ENCODE measurements around the gene SLAMF1.
"Not testable (repeated sequence)": the region's sequence is repeated elsewhere in the genome, so short reads cannot be mapped to it uniquely, and the experiment has no call there.

The SLAMF1 gene

GRCh38 chr1:160638540-160638857 lies 8.3 kb downstream of the SLAMF1 start:
- no peak for DNase-seq

GRCh38 chr1:160637821-160638539 lies 8.9 kb downstream of the SLAMF1 start:
- DNase-seq = no peak

DNA sequence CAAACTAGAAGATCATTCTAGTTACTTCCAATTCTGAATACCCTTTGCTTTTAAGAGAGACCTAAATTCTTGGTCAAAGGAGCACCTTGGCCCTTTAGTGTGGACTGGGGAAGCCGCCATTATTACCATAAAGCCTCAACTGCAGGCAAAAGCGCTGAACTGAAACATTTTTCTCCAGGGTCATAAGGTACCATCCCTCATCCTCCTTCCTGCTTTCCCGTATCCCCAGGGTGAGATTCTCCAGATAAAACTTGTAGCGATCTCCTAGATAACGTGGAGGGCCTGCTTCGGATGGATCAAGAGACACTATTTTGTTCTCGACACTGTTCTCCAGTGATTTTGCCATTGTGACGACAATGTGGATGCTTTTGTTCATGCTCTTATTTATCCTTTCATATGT lies 9.8 kb downstream of the SLAMF1 start:
- no peak for DNase-seq

GRCh38 chr1:160636547-160636946 lies 10.3 kb downstream of the SLAMF1 start:
- DNase-seq = no peak

- DNase-seq = no peak
These were observed 10.8 kb downstream of the SLAMF1 start for GRCh38 chr1:160636076-160636475.

GRCh38 chr1:160634543-160635491 lies 12.0 kb downstream of the SLAMF1 start:
- DNase-seq = no peak

DNA sequence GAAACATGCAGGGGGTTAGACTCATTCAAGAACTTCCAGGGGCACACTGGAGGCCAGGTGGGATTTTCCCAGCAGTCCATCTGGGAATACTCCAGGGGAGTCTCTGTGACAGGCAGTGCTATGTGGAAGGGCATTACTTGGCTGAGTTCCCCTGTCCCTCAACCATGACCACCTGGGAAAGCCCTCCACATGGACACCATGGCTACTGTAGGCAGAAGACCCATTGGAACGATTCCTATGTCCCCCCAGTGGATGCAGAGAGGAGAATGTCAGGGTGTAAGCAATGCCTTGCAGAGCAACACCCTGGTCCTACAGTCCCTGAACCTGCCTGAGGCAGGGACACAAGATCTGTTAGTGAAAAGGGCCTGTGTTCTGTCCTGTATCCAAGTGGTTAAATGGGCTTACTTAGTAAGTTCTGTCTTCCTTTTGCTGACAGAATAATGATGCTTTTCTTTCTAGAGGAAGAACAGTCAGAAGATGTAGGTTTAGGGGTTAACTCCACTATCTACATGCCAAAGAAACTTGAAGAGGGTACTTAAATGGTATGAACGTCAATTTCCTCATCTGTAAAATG lies 13.4 kb downstream of the SLAMF1 start:
- DNase-seq = no peak

- no peak for DNase-seq
These were observed 14.7 kb downstream of the SLAMF1 start for GRCh38 chr1:160631983-160632625.

GRCh38 chr1:160630523-160631451 lies 16.1 kb downstream of the SLAMF1 start:
- DNase-seq = no peak

DNA sequence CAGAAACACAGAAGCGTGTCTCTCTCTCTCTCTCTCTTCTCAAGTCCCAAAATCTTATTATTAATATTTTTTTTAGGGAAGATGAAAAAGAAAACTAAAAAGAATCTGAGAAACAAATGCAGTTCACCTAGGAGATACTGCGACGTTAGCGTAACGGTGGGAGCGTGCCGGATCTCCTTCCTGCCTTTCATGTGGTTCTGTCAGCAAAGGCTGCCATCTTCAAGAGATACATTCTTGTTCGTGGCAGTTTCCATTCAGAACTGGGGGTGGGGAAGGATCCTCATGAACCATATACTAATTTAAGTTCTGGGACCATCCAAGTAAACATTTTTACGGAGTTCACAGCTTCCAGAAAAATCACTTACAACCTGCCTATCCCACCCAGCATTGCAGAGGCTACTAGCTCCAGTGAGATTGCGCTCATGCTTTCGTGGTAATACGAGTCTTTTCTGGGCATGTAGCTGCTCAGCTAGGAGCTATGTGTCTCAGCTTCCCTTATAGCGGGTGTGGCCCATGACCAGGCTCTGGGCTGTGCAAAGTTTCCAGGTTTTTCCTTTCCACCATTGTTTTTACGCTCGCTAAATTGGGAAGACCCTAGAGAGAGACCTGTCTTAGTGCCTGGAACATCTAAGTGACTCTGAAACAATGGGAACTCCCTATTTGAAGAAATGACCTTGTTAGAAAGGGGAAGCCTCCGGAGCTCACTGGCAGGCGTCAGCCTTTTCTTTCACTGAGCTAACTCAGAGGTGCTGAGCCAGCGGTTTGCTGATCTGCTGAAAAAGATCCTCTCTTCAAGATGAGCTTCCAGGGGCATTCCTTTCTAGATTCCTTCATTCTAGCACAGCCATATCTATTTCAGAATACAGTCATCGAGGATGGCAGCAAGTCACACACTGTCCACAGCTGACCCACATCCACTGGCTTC lies 17.3 kb downstream of the SLAMF1 start:
- no peak for DNase-seq

- DNase-seq = no peak
These were observed 18.0 kb downstream of the SLAMF1 start for GRCh38 chr1:160628799-160629263.

DNA sequence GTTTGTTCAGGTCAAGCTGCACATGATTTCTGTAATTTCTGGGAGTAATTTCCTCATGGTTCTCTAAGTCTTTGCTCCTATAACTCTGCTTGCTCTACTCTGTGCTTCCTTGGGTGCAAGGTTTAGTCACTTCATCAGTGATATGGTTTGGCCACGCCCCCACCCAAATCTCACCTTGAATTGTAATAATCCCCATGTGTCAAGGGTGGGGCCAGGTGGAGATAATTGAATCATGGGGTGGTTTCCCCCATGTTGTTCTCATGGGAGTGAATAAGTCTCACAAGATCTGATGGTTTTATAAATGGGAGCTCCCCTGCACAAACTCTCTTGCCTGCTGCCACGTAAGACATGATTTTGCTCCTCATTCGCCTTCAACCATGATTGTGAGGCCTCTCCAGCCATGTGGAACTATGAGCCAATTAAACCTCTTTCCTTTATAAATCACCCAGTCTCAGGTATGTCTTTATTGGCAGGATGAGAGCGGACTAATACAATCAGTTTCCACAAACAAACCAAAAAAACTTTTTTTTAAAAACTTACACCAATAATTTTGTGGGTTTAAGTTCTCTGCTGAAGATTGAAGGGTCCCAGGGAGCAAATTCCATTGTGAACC lies 19.1 kb downstream of the SLAMF1 start:
- DNase-seq = not testable (repeated sequence)

GRCh38 chr1:160626509-160627342 lies 20.1 kb downstream of the SLAMF1 start:
- DNase-seq = no peak

DNA sequence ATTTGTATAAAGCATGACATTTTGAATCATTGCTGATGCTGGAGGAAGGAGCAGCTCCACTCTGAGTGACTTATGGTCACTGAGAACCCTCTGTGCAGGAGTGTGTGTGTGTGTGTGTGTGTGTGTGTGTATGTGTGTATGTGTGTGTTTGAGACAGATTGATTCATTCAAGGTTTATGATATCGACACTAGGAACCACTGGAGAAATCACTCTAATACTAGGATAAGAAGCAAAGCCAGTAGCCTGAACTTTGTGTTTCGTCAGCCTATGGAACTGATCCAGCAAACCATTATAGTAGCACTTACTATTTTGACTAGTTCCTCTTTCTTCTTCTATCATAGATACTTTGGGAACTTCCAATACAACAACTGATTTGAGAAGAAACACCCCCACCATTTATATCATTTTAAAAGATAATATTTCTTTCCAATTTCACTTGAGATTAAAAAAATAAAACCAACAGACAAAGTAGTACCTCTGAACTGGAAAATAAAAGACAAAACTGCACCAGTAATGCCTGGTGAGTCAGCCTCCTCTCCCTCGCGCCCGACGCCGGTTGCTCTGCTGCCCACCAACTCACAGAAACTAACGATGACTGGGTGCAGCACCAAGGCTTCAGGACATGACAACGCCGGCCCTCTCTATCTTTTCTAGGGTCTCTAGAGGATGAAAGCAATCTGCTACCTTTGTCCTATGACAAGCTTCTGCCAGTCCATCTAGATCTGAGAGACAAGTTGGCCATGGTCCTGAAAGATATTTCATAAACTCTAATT lies 20.9 kb downstream of the SLAMF1 start:
- no peak for DNase-seq

DNA sequence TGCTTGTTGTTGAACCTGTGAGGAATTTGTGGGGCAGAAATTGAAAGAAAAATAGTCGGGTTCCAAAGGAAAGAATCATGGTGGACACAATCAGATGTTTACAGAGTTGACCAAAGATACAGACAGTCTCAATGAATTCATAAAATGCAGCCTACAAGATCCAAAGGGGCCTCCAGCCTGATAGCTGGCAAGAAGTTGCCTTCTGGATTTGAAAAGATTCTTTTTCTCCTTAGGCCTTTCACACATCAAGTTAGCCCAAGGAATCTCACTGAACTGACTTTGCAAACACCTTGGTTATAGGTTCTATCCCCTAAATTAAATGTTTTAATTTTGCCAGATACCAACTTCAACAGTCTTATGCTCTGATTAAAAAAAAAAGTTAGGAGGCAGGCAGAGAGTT lies 21.5 kb downstream of the SLAMF1 start:
- DNase-seq = no peak

- no peak for DNase-seq
These were observed 22.4 kb downstream of the SLAMF1 start for GRCh38 chr1:160624464-160624863.

GRCh38 chr1:160623862-160624261 lies 23.0 kb downstream of the SLAMF1 start:
- DNase-seq = no peak

- DNase-seq = no peak
These were observed 23.6 kb downstream of the SLAMF1 start for GRCh38 chr1:160623227-160623633.
